ENCODE measurements around the gene ZEB1.

The ZEB1 gene

DNA sequence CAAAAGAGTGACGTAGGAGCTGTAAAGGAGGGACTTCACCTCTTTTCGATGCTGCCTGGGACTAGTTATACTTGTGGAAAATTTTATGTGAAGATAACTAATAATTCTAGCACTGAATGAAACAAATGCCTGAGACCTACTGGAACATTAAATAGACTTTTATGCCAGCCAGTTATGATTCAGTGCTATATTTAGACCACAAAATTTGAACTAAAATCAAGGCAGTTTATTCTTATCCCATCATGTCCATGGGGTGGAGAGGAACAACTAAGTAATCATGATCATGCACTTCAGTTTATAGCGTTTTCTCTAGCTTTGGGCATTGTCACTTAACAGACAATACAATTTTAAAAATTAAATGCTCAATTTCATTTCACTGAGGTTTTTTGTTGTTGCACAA lies 76.7 kb downstream of the ZEB1 start:
- H3K27me3 ChIP-seq (replicated peaks): no peaks in the 10 kb centered on the region
- no peak overlapping the region for H3K27ac ChIP-seq
- no peaks in the 10 kb centered on the region for H3K36me3 ChIP-seq (replicated peaks)
- DNase-seq: no peak
- no peak overlapping the region for H3K4me3 ChIP-seq (ENCODE audit: low read depth, low read length)
- in situ Hi-C loops (cut with HindIII; ENCODE audit: low pct_ligation_motif_present, low sequenced_read_pairs): no loop called here
- TF ChIP-seq, protein P1, sequence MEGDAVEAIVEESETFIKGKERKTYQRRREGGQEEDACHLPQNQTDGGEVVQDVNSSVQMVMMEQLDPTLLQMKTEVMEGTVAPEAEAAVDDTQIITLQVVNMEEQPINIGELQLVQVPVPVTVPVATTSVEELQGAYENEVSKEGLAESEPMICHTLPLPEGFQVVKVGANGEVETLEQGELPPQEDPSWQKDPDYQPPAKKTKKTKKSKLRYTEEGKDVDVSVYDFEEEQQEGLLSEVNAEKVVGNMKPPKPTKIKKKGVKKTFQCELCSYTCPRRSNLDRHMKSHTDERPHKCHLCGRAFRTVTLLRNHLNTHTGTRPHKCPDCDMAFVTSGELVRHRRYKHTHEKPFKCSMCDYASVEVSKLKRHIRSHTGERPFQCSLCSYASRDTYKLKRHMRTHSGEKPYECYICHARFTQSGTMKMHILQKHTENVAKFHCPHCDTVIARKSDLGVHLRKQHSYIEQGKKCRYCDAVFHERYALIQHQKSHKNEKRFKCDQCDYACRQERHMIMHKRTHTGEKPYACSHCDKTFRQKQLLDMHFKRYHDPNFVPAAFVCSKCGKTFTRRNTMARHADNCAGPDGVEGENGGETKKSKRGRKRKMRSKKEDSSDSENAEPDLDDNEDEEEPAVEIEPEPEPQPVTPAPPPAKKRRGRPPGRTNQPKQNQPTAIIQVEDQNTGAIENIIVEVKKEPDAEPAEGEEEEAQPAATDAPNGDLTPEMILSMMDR (IDR thresholded peaks at IDR 0.05; ENCODE audit: low read depth, low read length, missing control alignments): no peak

DNA sequence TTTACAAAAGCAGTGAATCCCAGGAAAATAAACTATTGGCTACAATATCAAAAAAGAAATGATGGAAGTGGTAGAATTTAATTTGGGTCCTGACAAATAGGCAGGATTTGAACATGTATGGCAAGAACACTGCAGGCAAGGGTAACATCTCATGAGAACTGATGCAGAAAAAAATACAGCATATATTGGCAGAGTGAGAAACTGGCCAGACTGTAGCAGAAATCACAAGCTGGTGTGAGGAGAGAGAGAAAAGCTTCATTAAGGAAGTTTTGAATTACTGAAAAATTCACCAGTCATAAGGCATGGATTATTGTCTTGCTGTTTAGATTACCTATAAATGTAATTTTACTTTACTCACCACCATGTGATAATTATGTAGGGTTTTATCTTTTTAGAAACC lies 77.4 kb downstream of the ZEB1 start:
- in situ Hi-C loops (cut with HindIII; ENCODE audit: low pct_ligation_motif_present, low sequenced_read_pairs): no loop called here
- TF ChIP-seq, protein P1 (IDR thresholded peaks at IDR 0.05; ENCODE audit: low read depth, low read length, missing control alignments): no peak
- no peak overlapping the region for H3K27ac ChIP-seq
- H3K4me3 ChIP-seq (ENCODE audit: low read depth, low read length): no peak overlapping the region
- DNase-seq: no peak
- H3K27me3 ChIP-seq (replicated peaks): no peaks in the 10 kb centered on the region
- H3K36me3 ChIP-seq (replicated peaks): no peaks in the 10 kb centered on the region

DNA sequence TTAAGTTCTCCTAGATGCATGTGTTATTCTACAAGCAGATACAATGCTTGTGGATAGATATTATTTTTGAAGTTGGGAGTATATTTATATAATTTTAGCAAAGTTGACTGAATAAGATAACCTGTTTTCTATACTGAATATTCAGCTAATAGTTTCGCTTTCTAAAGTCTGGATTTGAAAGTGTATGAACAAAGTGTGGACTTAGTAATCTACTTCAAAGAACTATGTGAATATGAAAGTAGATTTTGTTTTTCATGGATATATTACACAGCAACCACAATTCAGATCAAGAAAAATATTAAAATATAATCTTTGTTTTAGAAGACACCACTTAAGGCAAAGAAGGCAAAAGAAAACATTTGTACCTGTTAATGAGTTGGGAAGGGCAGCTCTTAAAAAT lies 78.8 kb downstream of the ZEB1 start:
- no peak overlapping the region for H3K27ac ChIP-seq
- H3K36me3 ChIP-seq (replicated peaks): no peaks in the 10 kb centered on the region
- no peaks in the 10 kb centered on the region for H3K27me3 ChIP-seq (replicated peaks)
- TF ChIP-seq, protein P1 (IDR thresholded peaks at IDR 0.05; ENCODE audit: low read depth, low read length, missing control alignments): no peak
- no peak for DNase-seq
- H3K4me3 ChIP-seq (ENCODE audit: low read depth, low read length): no peak overlapping the region
- in situ Hi-C loops (cut with HindIII; ENCODE audit: low pct_ligation_motif_present, low sequenced_read_pairs): no loop called here

DNA sequence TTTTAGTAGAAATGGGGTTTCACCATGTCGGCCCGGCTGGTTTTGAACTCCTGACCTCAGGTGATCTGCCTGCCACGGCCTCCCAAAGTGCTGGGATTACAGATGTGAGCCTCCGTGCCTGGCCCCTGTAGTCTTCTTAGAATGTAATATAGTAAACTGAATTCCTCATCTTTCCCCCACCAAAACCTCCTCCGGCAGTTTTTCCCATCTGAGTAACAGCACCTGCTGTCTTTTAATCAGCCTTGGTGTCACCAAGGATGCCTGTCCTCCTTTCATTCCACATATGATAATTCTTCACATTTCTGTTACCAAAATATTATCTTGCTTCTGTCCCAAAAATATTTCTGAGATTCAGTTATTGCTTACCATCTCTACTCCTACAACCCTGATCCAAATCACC lies 80.2 kb downstream of the ZEB1 start:
- Histone ChIP-seq H3K27me3 (replicated peaks) (no peaks in the 10 kb centered on the region), H3K27ac (no peak overlapping the region), H3K4me3 (ENCODE audit: low read depth, low read length) (no peak overlapping the region), H3K36me3 (replicated peaks) (no peaks in the 10 kb centered on the region)
- TF ChIP-seq, protein P1 (IDR thresholded peaks at IDR 0.05; ENCODE audit: low read depth, low read length, missing control alignments): no peak
- in situ Hi-C loops (cut with HindIII; ENCODE audit: low pct_ligation_motif_present, low sequenced_read_pairs): no loop called here
- DNase-seq: no peak

DNA sequence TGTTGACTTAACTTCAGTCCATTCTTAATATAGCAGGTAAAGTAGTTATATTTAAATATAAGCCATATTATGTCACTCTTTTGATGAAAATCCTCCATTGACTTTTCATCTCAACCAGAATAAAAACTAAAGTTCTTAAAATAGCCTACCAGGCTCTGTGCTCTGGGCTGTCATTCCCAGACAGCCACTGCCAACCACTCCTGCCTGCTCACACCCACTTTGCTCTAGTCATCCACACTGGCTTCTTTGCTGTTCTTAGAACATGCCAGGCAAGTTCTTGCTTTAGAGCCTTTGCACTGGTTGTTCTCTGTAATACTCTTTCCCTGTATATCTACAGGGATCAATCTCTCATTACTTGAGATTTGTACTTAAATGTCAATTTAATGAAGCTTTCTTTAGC lies 80.6 kb downstream of the ZEB1 start:
- Histone ChIP-seq H3K4me3 (ENCODE audit: low read depth, low read length) (no peak overlapping the region), H3K27me3 (replicated peaks) (no peaks in the 10 kb centered on the region), H3K27ac (no peak overlapping the region), H3K36me3 (replicated peaks) (no peaks in the 10 kb centered on the region)
- in situ Hi-C loops (cut with HindIII; ENCODE audit: low pct_ligation_motif_present, low sequenced_read_pairs): no loop called here
- no peak for DNase-seq
- TF ChIP-seq, protein P1 (IDR thresholded peaks at IDR 0.05; ENCODE audit: low read depth, low read length, missing control alignments): no peak

DNA sequence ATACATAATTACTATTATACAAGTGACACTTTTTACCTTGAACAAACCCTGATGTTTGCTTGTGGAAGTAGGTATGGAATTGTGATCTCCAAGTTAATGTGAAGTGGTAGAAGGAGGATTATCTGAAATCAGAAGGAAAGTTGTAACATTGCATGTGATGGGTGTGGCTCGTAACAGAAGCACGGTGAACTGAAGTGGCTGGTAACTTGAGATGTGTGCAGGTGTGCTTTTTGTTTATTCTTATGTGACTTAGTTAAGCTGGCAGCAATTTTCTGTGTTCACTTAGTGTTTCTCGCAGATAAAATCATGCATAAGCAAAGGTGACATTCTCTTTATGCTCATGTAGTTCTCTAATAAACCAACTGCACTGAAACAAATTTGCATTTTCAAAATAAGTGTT lies 82.3 kb downstream of the ZEB1 start:
- H3K4me3 ChIP-seq (ENCODE audit: low read depth, low read length): no peak overlapping the region
- no peak for DNase-seq
- H3K36me3 ChIP-seq (replicated peaks): no peaks in the 10 kb centered on the region
- in situ Hi-C loops (cut with HindIII; ENCODE audit: low pct_ligation_motif_present, low sequenced_read_pairs): no loop called here
- H3K27ac ChIP-seq: no peak overlapping the region
- H3K27me3 ChIP-seq (replicated peaks): no peaks in the 10 kb centered on the region
- TF ChIP-seq, protein P1 (IDR thresholded peaks at IDR 0.05; ENCODE audit: low read depth, low read length, missing control alignments): no peak

All from brain microvascular endothelial cell (primary cell).